Ishikawa (cell line): ENCODE data around the gene ARL8B.

Experiments used
- EP300 ChIP-seq: IDR thresholded peaks from 2 replicates; pipeline ENCODE4 v1.6.1; 2012; ENCODE audit warnings: borderline replicate concordance
- NFIC ChIP-seq: IDR thresholded peaks from 2 replicates; pipeline ENCODE4 v1.6.1; 2012
- RAD21 ChIP-seq: IDR thresholded peaks from 2 replicates; pipeline ENCODE4 v1.6.1; 2012; ENCODE audit warnings: low read depth
- TAF1 ChIP-seq: IDR thresholded peaks from 2 replicates; pipeline ENCODE4 v1.6.1; 2012; ENCODE audit warnings: low read depth, mild to moderate bottlenecking

- TF ChIP-seq EP300, result no peak
- no peak for TF ChIP-seq NFIC
- no peak for TF ChIP-seq RAD21
- TF ChIP-seq TAF1, result no peak
These were observed 18.1 kb downstream of the ARL8B start for GRCh38 chr3:5140230-5140621.
